GM19452 (cell line): ENCODE measurements around the gene ACMSD.
A peak's percentile ranks its signal among the peaks of the same experiment; 100 is the strongest.
"Not testable (repeated sequence)": the region's sequence is repeated elsewhere in the genome, so short reads cannot be mapped to it uniquely, and the experiment has no call there.

Experiments used
- ATAC-seq: cut with Tn5 transposase; IDR thresholded peaks from one replicate; pipeline ENCODE4 v1.9.1; 2021; ENCODE audit not compliant: unreplicated experiment

ACMSD gene

GRCh38 chr2:134838143-134838620 lies at the start of gene ACMSD:
ACMSD (plus strand) TSS chr2:134838616; CDS start chr2:134838683, 67 bp downstream.
- ATAC-seq: no peak

DNA sequence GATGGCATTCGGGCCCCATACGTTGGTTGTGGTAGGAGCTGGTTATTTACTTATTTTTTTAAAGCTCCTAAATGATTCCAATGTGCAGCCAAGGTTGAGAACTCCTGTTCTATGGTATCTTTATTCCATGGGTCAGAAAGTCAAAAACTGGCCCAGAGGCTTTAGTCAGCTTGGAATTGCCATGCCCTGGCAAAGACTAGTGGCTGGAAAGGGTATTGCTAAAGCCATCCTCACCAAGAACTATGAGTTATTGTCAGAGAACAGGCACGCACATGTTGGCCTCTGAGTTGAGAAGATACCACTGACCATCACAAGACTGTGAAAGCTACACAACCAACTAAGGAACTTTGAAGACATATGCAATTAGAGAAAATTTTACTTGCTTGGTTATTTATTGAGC lies 47.9 kb upstream of the ACMSD start:
- no peak for ATAC-seq

GRCh38 chr2:134791616-134792015 lies 46.8 kb upstream of the ACMSD start:
- no peak for ATAC-seq

- no peak for ATAC-seq
Observed at GRCh38 chr2:134792186-134792585, 46.2 kb upstream of the ACMSD start.

- ATAC-seq: no peak
Observed at GRCh38 chr2:134795765-134796164, 42.7 kb upstream of the ACMSD start.

DNA sequence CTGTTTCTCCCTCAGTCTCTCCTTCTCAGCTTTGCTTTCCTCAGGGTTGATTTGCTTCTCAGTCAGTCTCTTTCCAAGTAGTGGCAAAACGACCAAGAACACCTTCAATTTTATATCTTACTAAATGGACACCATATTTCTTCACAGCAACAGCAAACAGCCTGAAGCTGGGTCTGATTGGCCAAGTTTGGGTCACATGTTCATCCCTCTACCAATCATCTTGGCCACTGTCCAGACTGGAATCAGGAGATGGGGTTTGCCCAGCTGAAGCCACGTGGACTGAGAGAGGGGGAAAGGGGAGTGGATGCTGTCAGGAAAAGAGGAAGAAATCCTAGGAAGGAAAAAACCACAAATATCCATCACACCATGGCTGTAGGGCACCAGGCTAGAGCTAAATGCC lies 42.0 kb upstream of the ACMSD start:
- no peak for ATAC-seq

DNA sequence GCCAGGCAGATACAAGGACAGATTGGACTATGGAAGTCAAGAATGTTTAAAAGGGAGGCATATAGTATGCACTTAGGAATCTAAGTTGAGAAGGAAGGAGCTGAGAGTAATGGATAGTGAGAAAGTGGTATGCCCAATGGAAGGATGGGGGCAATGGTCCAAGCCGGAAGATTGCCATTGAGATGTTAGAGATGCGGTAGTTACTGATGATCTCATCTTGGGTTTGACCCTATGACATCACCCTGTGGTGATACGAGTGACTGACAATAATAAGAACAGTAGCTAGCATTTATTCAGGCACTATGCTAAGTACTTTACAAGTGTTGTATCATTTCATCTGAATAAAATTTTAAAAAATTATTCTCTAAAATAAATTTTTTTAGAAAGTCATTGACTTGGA lies 38.5 kb upstream of the ACMSD start:
- ATAC-seq: no peak

DNA sequence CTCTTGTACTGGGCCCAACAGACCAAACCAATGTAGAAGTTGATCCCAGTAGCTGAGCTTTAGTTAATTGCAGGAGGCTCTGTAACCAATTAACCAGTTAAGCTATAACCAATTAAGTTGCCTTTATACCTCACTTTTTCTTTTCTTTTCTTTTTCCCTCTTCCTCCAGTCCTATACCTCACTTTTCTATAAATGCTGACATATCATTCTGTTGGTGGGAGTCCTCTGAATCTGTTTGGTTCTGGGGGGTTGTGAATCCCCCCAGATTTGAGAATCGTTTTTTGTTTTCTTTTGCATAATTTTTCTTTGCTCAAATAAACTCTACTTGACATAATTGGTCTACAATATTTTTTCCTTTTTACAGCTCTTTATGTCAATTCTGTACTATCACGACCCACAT lies 38.1 kb upstream of the ACMSD start:
- no peak for ATAC-seq

- not testable (repeated sequence) for ATAC-seq
Observed at GRCh38 chr2:134803609-134804405, 34.6 kb upstream of the ACMSD start.

- no peak for ATAC-seq
Observed at GRCh38 chr2:134815741-134816140, 22.7 kb upstream of the ACMSD start.

DNA sequence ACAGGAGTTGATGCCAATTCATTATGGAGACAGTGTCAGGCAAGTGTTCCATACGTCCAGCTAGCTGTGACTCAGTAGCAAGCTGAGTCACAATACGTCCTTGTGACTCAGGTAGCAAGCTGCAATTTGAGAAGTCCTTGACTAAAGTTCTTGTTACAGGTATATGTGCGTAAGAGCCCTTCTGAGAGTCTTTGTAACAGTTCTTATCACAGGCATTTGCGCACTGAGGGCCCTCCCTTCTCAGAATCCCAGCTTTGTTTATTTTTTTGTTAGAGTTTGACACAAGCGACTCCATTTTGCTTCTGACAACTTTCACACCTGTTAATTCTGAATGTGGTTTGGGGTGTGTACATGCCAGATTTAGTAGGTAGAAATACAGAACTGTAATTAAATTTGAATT lies 20.1 kb upstream of the ACMSD start:
- no peak for ATAC-seq

GRCh38 chr2:134819334-134819733 lies 19.1 kb upstream of the ACMSD start:
- no peak for ATAC-seq

GRCh38 chr2:134823431-134823830 lies 15.0 kb upstream of the ACMSD start:
- ATAC-seq: no peak

DNA sequence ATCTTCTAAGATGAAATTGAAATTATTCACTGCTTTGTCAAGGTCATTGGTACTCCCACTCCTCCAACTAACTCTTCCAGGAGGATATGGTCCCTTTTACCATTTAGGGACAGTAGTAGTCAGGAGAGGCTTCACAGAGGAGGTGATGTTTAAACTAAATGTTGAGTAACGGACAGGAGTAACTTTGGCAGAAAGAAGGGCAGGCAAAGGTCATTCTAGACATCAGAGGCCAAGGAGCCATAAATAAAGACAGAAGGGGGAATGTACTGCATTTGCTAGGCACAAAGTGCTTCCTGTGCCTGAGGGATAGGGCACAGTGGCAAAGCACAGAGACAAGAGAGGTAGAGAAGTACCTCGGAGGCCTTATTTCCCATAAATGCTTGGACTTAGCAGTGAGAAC lies 14.6 kb upstream of the ACMSD start:
- ATAC-seq: no peak

DNA sequence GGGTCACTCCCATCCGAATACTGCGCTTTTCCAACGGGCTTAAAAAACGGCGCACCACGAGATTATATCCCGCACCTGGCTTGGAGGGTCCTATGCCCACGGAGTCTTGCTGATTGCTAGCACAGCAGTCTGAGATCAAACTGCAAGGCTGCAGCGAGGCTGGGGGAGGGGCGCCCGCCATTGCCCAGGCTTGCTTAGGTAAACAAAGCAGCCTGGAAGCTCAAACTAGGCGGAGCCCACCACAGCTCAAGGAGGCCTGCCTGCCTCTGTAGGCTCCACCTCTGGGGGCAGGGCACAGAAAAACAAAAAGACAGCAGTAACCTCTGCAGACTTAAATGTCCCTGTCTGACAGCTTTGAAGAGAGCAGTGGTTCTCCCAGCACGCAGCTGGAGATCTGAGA lies 12.7 kb upstream of the ACMSD start:
- ATAC-seq: not testable (repeated sequence)

DNA sequence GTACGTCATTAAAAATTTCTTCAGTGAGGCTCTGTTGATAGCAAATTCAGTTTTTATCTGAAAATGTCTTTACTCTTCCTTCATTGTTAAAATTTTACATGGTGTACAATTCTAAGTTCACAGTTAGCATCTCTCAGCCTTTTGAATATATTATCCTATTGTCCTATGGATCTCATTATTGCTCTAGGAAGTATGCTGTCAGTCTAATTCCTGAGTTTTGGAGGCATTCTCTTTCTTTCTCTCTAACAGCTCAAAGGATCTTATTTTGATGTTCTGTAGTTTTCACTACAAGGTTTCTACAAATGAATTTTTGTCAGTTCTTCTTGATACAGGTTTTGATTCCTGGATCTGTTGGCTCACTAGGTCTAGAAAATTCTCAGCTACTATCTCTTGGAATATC lies 2.9 kb upstream of the ACMSD start:
- no peak for ATAC-seq

- ATAC-seq: no peak
Observed at GRCh38 chr2:134836986-134837385, 1.4 kb upstream of the ACMSD start.

DNA sequence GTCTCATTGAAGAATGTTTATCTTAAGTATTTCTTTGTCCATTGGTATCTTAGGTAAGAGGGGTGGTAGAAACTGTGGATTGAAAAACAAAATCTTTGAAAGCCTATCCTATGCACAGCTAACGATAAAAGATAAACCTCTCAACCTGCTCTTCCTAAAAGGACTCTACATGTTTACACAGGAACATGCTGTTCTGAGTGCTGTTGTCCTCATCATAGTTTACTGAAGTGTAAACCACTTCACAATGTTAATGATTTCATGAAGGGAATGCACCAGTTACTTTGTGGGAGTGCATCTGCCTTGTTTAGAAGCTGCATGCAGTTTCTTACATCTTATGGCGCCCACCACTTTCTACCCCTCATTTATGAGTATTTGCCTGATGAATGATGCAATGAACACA lies 1.2 kb downstream of the ACMSD start:
- peak; percentile 76 for ATAC-seq

GRCh38 chr2:134842930-134843490 lies 4.6 kb downstream of the ACMSD start:
- no peak for ATAC-seq

DNA sequence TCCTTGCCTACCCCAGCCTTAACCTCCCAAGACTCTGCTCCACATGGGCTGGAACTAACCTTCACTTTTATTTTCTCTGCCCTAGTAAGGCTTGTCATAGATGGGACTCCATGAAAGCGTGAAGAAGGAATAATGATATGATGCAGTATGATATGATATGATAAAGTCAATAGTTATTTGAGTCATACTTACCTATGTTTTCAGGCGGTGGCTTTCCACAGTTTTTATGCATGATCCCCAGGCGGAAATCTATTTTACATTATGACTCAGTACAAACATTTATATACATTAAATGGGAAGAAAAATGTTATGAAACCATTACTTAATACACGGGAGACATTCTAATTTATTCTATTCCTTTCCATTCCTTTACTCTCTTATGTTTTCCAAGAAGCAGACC lies 5.6 kb downstream of the ACMSD start:
- no peak for ATAC-seq

DNA sequence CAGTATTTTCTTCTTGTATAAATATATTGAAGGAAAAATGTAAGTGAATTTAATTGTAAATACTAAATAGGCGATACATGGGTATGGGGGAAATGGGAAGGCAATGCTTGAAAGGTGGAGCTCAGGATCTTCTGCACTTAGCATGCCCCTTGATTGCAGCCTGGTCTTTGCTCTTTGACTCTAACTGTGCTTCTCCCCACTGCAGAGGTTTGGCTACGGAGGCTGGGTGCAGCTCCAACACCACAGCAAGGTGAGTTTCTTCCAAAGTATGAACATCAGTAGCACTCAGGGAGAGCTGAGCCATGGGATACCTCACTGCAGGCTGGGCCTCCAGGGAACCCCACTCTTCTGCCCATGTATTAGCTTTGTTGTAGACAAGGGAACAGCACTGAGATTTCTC lies 6.6 kb downstream of the ACMSD start:
- no peak for ATAC-seq

DNA sequence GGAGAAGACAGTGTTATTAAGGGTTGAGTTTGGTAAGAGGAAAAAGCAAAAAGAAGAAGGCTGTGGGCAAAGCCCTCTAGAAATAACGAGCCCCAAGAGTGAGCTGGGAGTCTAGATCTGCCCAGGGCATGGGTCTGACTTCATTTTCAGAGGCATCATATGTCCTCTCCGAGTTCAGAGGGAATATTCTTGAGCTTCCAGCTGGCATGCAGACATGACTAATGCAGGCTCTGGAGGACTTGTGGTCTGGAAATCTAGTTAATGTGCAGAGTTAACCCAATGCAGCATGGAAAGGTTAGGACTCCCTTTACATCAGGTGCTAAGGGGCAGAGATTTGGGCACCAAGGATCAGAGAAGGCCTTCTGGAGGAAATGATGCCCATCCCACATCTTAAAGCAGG lies 7.3 kb downstream of the ACMSD start:
- ATAC-seq: no peak

DNA sequence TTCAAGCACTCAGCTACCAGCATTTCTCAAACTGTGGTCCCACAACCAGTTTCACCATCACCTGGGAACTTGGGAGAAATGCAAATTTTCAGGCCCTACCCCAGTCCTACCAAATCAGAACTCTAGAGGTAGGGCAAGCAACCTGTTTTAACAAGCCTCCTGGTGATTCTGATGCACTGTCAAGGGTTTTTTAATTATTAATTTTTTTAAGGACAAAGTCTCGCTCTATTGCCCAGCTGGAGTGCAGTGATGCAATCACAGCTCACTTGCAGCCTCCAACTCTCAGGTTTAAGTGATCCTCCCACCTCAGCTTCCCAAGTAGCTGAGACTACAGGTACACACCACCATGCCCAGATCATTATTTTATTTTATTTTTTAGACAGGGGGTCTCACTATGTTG lies 7.8 kb downstream of the ACMSD start:
- ATAC-seq: no peak
